Vagina (tissue), 2 donors: ENCODE results near the gene CDH13. TPM values are rescaled to one million over a fixed set of nuclear protein-coding genes. Genes with fewer than 3 reads are reported as not detected.

ENCODE experiments used
- DNase-seq, 2 donors: peaks; one replicate each; pipeline ENCODE4 v3.0.0-alpha.2; 2017; ENCODE audit errors: extremely low spot score in 2 of 2
- H3K27ac ChIP-seq: fragments of 200-600 bp; sonication (generic); one replicate; pipeline ENCODE4 v1.5.1; 2019
- H3K27me3 ChIP-seq: fragments of 200-600 bp; sonication (generic); one replicate; pipeline ENCODE4 v1.5.1; 2019
- H3K36me3 ChIP-seq, 2 donors: fragments of 200-600 bp; sonication (generic); one replicate each; pipeline ENCODE4 v1.5.1; 2017 to 2019
- H3K4me1 ChIP-seq: fragments of 200-600 bp; sonication (generic); one replicate; pipeline ENCODE4 v1.5.1; 2019
- H3K4me3 ChIP-seq, 2 donors: fragments of 200-600 bp; sonication (generic); 1 replicate in 1 of 2; 2 replicates in 1 of 2; pipeline ENCODE4 v1.5.1; 2016 to 2019
- H3K9me3 ChIP-seq: fragments of 200-600 bp; sonication (generic); one replicate; pipeline ENCODE4 v1.5.1; 2019
- POLR2A ChIP-seq, 2 donors: fragments of 450-650 bp; IDR thresholded peaks; one replicate each; pipeline ENCODE4 v1.6.1; 2017; ENCODE audit warnings: antibody characterized with exemption in 2 of 2, mild to moderate bottlenecking in 2 of 2, moderate library complexity in 2 of 2
- POLR2AphosphoS5 ChIP-seq, 2 donors: sonication (generic); formaldehyde crosslinking; IDR thresholded peaks; one replicate each; pipeline ENCODE4 v1.9.0; 2017; ENCODE audit warnings: antibody characterized with exemption in 2 of 2, mild to moderate bottlenecking in 2 of 2, low read depth in 1 of 2; ENCODE audit not compliant: insufficient read depth in 1 of 2
- intact Hi-C: fragments of 100-400 bp; cut with DNase I; formaldehyde crosslinking; loops from one replicate; pipeline ENCODE4 v1.15.1; 2023
- total RNA-seq: library from RNA; depleted of rRNA; stranded (reverse); fragments of >200 nt; gene quantifications from one replicate; pipeline ENCODE4 v1.2.3, GENCODE V29; 2016
- TF ChIP-seq, protein P1 (sequence below), 3 experiments: fragments of 450-650 bp in 2 of 3; fragments of 200-600 bp in 1 of 3; sonication (generic) in 1 of 3; IDR thresholded peaks; one replicate each; pipeline ENCODE4 v1.5.1; 2017 to 2019; ENCODE audit warnings: antibody characterized with exemption in 3 of 3, mild to moderate bottlenecking in 2 of 3, moderate library complexity in 2 of 3

CDH13 gene
- total RNA-seq, 1 donor from 2014 or later = 123 TPM

DNA sequence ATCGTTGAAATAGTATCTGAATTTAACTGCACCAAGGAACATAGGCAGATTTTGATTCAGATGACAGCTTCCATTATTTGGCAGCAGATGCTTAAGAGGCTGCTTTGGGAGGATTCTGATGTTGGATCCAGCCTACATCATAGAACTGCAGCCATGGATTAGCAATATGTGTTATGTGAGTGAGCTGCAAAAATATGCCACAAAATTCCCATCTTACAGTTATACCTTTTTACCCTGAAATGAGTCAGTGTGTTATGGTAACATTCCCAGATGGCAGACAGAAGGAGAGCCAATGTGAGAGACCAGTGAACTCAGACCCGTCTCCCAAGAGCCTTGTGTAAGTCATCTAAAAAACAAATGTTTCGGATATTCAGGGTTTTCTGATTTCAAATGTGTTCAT, 206.1 kb downstream of the CDH13 start:
- Histone ChIP-seq H3K36me3 (no peaks in the 10 kb centered on the region), H3K9me3 (no peaks in the 10 kb centered on the region), H3K27ac (no peak overlapping the region), H3K27me3 (no peaks in the 10 kb centered on the region), H3K4me3 (no peak overlapping the region), H3K4me1 (no peaks in the 10 kb centered on the region)
- intact Hi-C loops = no loop called here
- TF ChIP-seq POLR2A (IDR thresholded peaks at IDR 0.05) = no peak
- DNase-seq = no peak

DNA sequence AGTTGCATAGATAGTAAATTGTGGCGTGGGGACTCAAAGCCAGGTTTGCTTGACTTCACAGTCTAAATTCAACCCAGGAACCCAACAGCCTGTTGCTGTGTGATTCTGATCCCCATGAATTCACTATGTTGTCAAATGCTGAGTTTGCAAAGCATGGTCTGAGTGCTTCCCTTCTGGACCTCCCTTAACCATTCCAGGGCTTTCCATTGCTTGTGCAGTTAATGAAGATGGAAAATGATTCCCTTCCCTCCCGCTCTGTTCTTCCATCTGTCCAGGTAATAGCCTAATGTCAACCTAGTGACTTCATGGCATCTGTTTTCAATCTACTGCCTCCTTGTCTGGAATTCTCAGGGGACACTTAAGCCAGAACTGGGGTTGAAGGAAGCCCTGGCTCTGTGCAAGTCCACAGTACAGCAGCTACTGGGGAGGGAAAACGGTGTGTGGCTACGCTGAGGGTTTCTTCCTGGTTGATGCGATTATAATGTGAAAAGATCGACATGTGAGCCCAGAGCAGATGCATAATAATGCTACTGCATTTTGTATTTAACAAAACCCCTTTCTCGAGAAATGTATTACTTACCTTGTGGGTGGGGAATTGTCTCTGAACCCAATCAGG, 206.7 kb downstream of the CDH13 start:
- Histone ChIP-seq H3K27ac (no peak overlapping the region), H3K36me3 (no peaks in the 10 kb centered on the region), H3K4me3 (no peak overlapping the region), H3K27me3 (no peaks in the 10 kb centered on the region), H3K9me3 (no peaks in the 10 kb centered on the region), H3K4me1 (no peaks in the 10 kb centered on the region)
- peak in 1 of 2 donors; percentile 22 for DNase-seq
- TF ChIP-seq POLR2AphosphoS5 (IDR thresholded peaks at IDR 0.05; ENCODE audit: insufficient read depth in 1 of 2, low read depth in 1 of 2) (no peak), POLR2A (IDR thresholded peaks at IDR 0.05) (no peak)
- TF ChIP-seq, protein P1, sequence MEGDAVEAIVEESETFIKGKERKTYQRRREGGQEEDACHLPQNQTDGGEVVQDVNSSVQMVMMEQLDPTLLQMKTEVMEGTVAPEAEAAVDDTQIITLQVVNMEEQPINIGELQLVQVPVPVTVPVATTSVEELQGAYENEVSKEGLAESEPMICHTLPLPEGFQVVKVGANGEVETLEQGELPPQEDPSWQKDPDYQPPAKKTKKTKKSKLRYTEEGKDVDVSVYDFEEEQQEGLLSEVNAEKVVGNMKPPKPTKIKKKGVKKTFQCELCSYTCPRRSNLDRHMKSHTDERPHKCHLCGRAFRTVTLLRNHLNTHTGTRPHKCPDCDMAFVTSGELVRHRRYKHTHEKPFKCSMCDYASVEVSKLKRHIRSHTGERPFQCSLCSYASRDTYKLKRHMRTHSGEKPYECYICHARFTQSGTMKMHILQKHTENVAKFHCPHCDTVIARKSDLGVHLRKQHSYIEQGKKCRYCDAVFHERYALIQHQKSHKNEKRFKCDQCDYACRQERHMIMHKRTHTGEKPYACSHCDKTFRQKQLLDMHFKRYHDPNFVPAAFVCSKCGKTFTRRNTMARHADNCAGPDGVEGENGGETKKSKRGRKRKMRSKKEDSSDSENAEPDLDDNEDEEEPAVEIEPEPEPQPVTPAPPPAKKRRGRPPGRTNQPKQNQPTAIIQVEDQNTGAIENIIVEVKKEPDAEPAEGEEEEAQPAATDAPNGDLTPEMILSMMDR (IDR thresholded peaks at IDR 0.05) = no peak
- intact Hi-C loops = no loop called here

DNA sequence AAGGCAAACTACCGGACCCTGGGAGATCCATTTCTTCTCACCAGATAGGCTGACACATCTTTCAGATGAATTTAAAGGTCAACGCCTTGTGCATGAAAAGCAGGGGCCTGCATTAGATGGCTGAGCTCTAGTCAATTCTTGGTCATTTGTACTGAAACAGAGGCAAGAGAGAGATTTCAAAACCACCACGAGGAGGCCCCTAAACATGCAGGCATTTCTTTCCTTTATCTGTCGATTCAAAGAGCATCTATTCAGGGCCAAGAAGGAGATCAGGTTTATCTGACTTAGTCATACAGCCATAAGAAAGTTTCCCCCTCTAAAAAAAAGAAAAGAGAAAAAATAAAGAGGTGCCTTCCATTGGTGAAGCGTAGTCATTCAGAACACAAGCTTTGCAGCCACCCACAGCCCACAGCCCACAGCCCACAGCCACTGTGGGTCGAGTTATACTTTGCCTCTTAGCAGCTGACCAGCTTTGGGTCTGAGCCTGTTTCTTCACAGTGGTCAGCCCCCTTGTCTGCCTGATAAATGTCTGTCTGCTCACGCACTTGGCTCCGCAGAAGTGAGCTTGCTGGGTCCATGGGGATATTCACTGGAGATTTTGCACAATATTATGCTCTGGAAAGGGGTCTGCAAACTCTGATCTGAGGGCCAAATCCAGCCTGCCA, 207.5 kb downstream of the CDH13 start:
- TF ChIP-seq, protein P1 (IDR thresholded peaks at IDR 0.05) = no peak
- TF ChIP-seq POLR2A (IDR thresholded peaks at IDR 0.05) = no peak
- Histone ChIP-seq H3K4me1 (no peaks in the 10 kb centered on the region), H3K27ac (no peak overlapping the region), H3K9me3 (no peaks in the 10 kb centered on the region), H3K4me3 (no peak overlapping the region), H3K27me3 (no peaks in the 10 kb centered on the region), H3K36me3 (no peaks in the 10 kb centered on the region)
- peak in 1 of 2 donors; percentile 25 for DNase-seq
- intact Hi-C loops = no loop called here

DNA sequence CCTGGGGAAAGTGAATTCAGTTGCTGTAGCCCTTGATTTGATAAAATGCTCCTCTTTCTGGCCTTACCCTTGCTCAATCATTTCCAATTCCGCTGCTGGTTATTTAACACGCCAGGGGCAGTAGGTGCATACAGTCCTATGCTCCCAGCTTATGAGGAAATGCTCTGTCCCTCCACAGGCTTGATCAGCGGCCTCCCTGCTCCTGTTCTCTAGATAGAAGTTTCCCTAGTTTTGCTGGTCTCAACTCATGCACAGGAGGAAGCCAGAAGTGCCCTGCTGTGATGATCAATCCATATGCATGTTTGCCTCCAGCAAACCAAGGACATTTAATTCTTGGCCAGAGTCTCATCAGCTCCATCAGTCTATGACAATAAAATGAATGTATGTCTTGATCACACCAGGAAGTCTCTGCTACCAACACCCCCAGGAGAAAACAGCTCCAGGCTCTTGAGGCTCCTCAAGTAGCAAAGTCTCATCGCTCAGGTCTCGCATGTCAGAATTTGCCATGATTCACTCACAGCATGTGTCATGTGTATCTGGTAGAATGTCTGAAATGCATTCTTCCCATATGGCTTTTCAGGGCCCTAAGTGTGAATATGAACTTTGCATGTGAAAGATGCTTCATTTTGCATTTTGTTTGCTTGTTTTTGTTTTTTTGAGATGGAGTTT, 208.9 kb downstream of the CDH13 start:
- H3K4me3 ChIP-seq = no peak overlapping the region
- H3K27ac ChIP-seq = no peak overlapping the region
- TF ChIP-seq POLR2A (IDR thresholded peaks at IDR 0.05) = no peak
- no peak for TF ChIP-seq POLR2AphosphoS5 (IDR thresholded peaks at IDR 0.05; ENCODE audit: insufficient read depth in 1 of 2, low read depth in 1 of 2)
- TF ChIP-seq, protein P1 (IDR thresholded peaks at IDR 0.05) = no peak
- H3K27me3 ChIP-seq = no peaks in the 10 kb centered on the region
- no peaks in the 10 kb centered on the region for H3K4me1 ChIP-seq
- no peaks in the 10 kb centered on the region for H3K9me3 ChIP-seq
- no peaks in the 10 kb centered on the region for H3K36me3 ChIP-seq
- DNase-seq = no peak
- intact Hi-C loops = no loop called here

DNA sequence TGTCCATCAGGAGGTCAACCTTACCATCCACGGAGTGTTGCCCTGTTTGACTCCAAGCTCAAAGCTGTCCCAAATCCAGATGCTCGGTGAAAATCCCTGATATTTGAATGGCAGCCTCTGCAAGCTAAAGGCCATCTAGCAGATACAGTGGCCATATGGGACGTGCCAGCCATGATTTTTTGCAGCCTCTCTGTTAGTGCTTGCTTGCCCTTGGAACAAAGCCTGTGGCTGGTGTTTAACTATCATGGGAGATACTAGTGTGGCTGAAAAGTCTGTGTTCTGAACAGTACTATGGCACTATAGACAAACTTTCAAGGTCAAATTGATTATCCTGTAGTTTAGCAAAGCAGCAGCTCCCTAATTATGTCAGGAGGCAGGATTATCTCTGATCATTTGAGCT, 214.3 kb downstream of the CDH13 start:
- Histone ChIP-seq H3K27me3 (no peaks in the 10 kb centered on the region), H3K27ac (no peak overlapping the region), H3K9me3 (no peaks in the 10 kb centered on the region), H3K4me1 (no peaks in the 10 kb centered on the region), H3K4me3 (no peak overlapping the region), H3K36me3 (no peaks in the 10 kb centered on the region)
- intact Hi-C loops = no loop called here
- DNase-seq = no peak
- no peak for TF ChIP-seq POLR2AphosphoS5 (IDR thresholded peaks at IDR 0.05; ENCODE audit: insufficient read depth in 1 of 2, low read depth in 1 of 2)
- TF ChIP-seq POLR2A (IDR thresholded peaks at IDR 0.05) = no peak
- TF ChIP-seq, protein P1 (IDR thresholded peaks at IDR 0.05) = no peak
